Pancreas (tissue), 10 donors: ENCODE measurements around the gene FBXL17. TPM values are rescaled to one million over a fixed set of nuclear protein-coding genes. Genes with fewer than 3 reads are reported as not detected.

Experiments
- ATAC-seq, 4 donors: fragments of 200-7000 bp; cut with Tn5 transposase; one replicate each; pipeline versions ENCODE4 v1.8.0 to v1.9.1; 2020; ENCODE audit warnings: mild to moderate bottlenecking in 4 of 4, moderate library complexity in 4 of 4
- DNase-seq, 6 donors: peaks; one replicate each; pipeline ENCODE4 v3.0.0-alpha.2; 2020
- FAIRE-seq: peaks from 2 replicates; lab custom pipeline; 2012; peaks lifted over from hg19 to GRCh38; lab: Jason Lieb, UNC
- H3K27ac ChIP-seq, 4 donors: fragments of 200-600 bp; sonication (generic); 1 replicate in 3 of 4; 2 replicates in 1 of 4; pipeline versions ENCODE4 v1.5.0 to v1.8.0; 2020
- H3K27me3 ChIP-seq, 4 donors: fragments of 200-600 bp; one replicate each; pipeline ENCODE4 v1.8.0; 2021
- H3K36me3 ChIP-seq, 3 donors: fragments of 200-600 bp; sonication (generic) in 1 of 3; one replicate each; pipeline versions ENCODE4 v1.5.0 to v1.8.0; 2020 to 2021
- H3K4me1 ChIP-seq, 3 donors: fragments of 200-600 bp; one replicate each; pipeline ENCODE4 v1.8.0; 2021
- H3K4me3 ChIP-seq, 4 donors: fragments of 200-600 bp; sonication (generic) in 2 of 4; one replicate each; pipeline versions ENCODE4 v1.5.0 to v1.8.0; 2020 to 2021
- H3K9me3 ChIP-seq, 4 donors: fragments of 200-600 bp; one replicate each; pipeline ENCODE4 v1.8.0; 2021
- WGBS, 2 donors: extraction: QIAGEN DNeasy Blood & Tissue Kit; methylation state at CpG; one replicate each; pipeline ENCODE4 v1.1.7; 2013; 5-methylcytosine and 5-hydroxymethylcytosine counted together
- intact Hi-C, 3 donors: fragments of 100-400 bp; cut with DNase I; formaldehyde crosslinking; loops; one replicate each; pipeline versions ENCODE4 v1.11.1 to v1.14.2; 2022
- polyA plus RNA-seq, 2 donors: library from polyadenylated mRNA; stranded (reverse); fragments of 200-250 nt; gene quantifications; one replicate each; pipeline ENCODE4 v1.2.3, GENCODE V29; 2013
- total RNA-seq, 6 donors: library from RNA; stranded (reverse); fragmentation: NEBNext Ultra II Directional in 4 of 6; extraction: Animal tissue kit (Norgen Biotek cat#: 25700) in 4 of 6; gene quantifications; one replicate each; pipeline versions ENCODE4 v1.2.1 to v1.2.4, GENCODE V29; 2021 to 2023
- TF ChIP-seq, protein P1 (sequence below), 4 donors: fragments of 200-600 bp; sonication (generic) in 3 of 4; IDR thresholded peaks; one replicate each; pipeline versions ENCODE4 v1.5.0 to v1.8.0; 2021; ENCODE audit warnings: antibody characterized with exemption in 4 of 4
- donor health status: healthy with polysubstance abuse.
- donor health status: DM: no; HTN: no; CAD: no; lungs with moderate emphysema.
- donor health status: DM: no; HTN: no; CAD: no.
- donor health status: control.
- donor health status: control.
- donor health status: Bipolar disorder and iron deficiency.
- donor health status: DM: yes; HTN: yes; CAD: no.
- donor health status: DM: no; HTN: no; CAD: no.
- donor health status: DM: no; HTN: no; CAD: no.
- donor health status: DM: yes; HTN: yes; CAD: no.

FBXL17 gene
- total and polyA plus RNA-seq, 8 donors: 4.2 to 11.1 (median 7.3) TPM

DNA sequence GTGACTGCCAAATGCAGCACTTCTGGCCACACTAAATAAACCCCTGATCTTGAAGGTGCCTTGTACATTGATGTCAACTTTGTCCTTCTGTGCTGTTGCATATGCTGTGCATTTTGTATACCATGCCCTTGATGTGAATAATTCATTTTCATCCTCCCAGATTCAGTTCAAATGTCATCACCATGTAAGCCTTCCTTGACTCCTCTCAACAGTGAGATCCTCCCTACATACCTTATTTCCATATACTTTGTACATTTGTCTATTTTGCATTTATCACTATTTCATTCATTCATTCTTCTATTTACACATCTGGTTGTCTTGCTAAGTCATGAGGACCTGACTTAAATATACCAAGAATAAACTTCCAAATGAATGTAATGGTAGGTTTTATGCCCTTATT is 438.0 kb downstream of the FBXL17 start:
- no peaks in the 10 kb centered on the region for H3K27me3 ChIP-seq
- TF ChIP-seq, protein P1, sequence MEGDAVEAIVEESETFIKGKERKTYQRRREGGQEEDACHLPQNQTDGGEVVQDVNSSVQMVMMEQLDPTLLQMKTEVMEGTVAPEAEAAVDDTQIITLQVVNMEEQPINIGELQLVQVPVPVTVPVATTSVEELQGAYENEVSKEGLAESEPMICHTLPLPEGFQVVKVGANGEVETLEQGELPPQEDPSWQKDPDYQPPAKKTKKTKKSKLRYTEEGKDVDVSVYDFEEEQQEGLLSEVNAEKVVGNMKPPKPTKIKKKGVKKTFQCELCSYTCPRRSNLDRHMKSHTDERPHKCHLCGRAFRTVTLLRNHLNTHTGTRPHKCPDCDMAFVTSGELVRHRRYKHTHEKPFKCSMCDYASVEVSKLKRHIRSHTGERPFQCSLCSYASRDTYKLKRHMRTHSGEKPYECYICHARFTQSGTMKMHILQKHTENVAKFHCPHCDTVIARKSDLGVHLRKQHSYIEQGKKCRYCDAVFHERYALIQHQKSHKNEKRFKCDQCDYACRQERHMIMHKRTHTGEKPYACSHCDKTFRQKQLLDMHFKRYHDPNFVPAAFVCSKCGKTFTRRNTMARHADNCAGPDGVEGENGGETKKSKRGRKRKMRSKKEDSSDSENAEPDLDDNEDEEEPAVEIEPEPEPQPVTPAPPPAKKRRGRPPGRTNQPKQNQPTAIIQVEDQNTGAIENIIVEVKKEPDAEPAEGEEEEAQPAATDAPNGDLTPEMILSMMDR (IDR thresholded peaks at IDR 0.05): no peak
- no peak overlapping the region for H3K4me3 ChIP-seq
- no peaks in the 10 kb centered on the region for H3K4me1 ChIP-seq
- ATAC-seq (no peak), FAIRE-seq (no peak), DNase-seq (no peak)
- no peaks in the 10 kb centered on the region for H3K36me3 ChIP-seq
- intact Hi-C loops: no loop called here
- no peaks in the 10 kb centered on the region for H3K9me3 ChIP-seq
- no peak overlapping the region for H3K27ac ChIP-seq

DNA sequence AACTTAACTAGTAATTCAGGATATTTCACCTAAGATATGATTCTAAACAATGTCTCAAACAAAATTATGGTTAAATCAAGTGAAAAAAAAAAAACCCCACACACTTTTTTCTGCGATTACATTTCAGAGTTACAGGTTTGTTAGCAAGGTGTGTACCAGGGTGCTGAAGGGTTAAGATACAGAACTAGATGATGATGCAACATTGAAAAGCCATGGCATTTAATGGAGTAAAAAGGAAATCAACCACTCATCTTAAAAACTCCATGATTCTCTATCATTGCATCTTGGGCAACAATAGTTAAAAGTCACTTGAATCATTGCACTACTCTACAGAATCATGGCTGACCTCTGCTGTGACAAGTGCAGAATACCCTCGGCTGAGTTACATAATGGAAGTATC is 440.9 kb downstream of the FBXL17 start:
- Histone ChIP-seq H3K4me1 (no peaks in the 10 kb centered on the region), H3K4me3 (no peak overlapping the region), H3K36me3 (no peaks in the 10 kb centered on the region), H3K27ac (no peak overlapping the region), H3K27me3 (no peaks in the 10 kb centered on the region), H3K9me3 (no peaks in the 10 kb centered on the region)
- DNase-seq (no peak), FAIRE-seq (no peak), ATAC-seq (no peak)
- intact Hi-C loops: no loop called here
- WGBS, 2 donors: 80 to 84% methylated on average over 2 of the region's 2 CpGs
- TF ChIP-seq, protein P1 (IDR thresholded peaks at IDR 0.05): no peak

DNA sequence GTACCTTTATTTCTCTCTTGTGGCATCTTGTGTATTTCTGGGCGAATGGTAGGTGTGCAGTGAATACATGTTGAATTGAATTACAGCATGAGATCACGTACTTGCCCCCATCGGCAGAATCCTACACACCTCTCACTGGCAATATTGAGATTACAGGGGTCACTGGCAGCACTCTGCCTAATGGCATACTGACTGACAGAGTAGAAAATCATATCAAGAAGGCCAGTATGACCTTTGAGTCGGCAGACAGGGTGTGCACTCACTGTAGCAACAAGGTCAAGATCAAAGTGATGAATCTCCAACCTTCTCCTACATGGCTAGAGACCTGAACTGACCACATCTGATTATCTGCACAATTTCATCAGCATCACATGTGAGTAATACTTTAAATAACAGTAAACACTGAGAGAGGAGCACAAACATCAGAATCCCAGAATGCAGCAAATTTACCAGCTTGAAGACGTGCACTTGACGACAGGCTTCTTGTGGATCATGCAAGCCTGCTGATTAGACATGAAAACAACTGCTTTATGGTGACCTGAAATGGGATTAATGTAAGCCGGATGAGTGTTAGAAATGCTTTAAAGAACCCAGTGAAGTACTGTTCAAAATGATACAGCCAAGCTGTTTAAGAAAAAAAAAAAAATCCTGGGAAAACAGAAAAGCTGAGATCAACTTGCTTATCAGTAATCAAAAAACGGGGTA is 444.1 kb downstream of the FBXL17 start:
- H3K27me3 ChIP-seq: no peaks in the 10 kb centered on the region
- FAIRE-seq: no peak
- WGBS, 2 donors: 75 to 79% methylated on average over 8 of the region's 8 CpGs
- no peak overlapping the region for H3K27ac ChIP-seq
- intact Hi-C loops: no loop called here
- no peaks in the 10 kb centered on the region for H3K9me3 ChIP-seq
- H3K4me3 ChIP-seq: no peak overlapping the region
- DNase-seq: no peak
- H3K36me3 ChIP-seq: no peaks in the 10 kb centered on the region
- peak in 1 of 4 donors; percentile 35 for ATAC-seq
- no peaks in the 10 kb centered on the region for H3K4me1 ChIP-seq
- TF ChIP-seq, protein P1 (IDR thresholded peaks at IDR 0.05): no peak

DNA sequence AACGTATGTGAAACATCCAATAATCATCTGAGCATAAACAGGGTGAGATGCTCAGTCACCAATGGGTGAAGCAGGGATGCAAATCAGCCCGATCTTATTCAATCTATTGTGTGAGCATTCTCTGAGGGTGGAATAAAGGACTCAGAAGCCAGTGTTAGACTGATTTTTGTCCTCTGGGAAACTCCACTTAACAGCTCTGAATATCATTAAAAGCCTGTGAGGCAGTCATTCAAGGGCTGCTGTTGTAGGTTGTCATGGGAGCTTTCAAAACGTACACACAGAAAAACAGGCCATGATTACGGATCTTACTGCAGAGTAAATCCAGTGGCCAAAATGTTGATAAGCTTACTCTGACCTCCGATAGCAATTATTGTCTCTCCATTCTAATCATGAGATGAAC is 444.7 kb downstream of the FBXL17 start:
- FAIRE-seq: no peak
- no peak overlapping the region for H3K4me3 ChIP-seq
- no peaks in the 10 kb centered on the region for H3K27me3 ChIP-seq
- H3K27ac ChIP-seq: no peak overlapping the region
- WGBS, 2 donors: 86 to 89% methylated on average over 5 of the region's 5 CpGs
- H3K9me3 ChIP-seq: no peaks in the 10 kb centered on the region
- peak in 2 of 4 donors; percentile 48 to 64 for ATAC-seq
- H3K4me1 ChIP-seq: no peaks in the 10 kb centered on the region
- H3K36me3 ChIP-seq: no peaks in the 10 kb centered on the region
- TF ChIP-seq, protein P1 (IDR thresholded peaks at IDR 0.05): no peak
- intact Hi-C loops: no loop called here
- no peak for DNase-seq

DNA sequence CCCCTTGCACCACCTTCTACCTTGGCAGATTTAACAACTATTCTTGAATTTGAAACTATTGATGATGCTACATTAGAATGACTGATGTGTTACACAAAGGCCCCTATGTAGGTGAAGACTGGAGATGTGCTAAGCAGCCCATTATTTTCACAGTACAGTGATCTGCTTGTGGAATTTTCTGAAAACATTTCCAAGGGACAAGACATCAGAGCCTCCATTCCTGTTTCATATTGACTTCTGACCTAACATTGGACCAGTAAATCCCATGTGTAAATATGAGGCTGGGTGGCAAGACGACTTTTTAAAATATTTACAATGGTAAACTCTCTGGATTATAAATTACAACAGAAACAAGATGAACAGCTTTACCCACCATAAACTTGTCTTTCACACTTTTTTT is 445.4 kb downstream of the FBXL17 start:
- TF ChIP-seq, protein P1 (IDR thresholded peaks at IDR 0.05): no peak
- H3K4me3 ChIP-seq: no peak overlapping the region
- FAIRE-seq (no peak), DNase-seq (no peak), ATAC-seq (no peak)
- no peak overlapping the region for H3K27ac ChIP-seq
- H3K27me3 ChIP-seq: no peaks in the 10 kb centered on the region
- H3K9me3 ChIP-seq: no peaks in the 10 kb centered on the region
- WGBS, 2 donors: 29 to 47% methylated on average over 1 of the region's 1 CpG
- H3K36me3 ChIP-seq: no peaks in the 10 kb centered on the region
- intact Hi-C loops: no loop called here
- H3K4me1 ChIP-seq: no peaks in the 10 kb centered on the region
